GM21367 (cell line): ENCODE measurements around the gene SPEM3.

Experiments used
- ATAC-seq: cut with Tn5 transposase; IDR thresholded peaks from one replicate; pipeline ENCODE4 v1.9.1; 2021; ENCODE audit not compliant: unreplicated experiment

Gene SPEM3

DNA sequence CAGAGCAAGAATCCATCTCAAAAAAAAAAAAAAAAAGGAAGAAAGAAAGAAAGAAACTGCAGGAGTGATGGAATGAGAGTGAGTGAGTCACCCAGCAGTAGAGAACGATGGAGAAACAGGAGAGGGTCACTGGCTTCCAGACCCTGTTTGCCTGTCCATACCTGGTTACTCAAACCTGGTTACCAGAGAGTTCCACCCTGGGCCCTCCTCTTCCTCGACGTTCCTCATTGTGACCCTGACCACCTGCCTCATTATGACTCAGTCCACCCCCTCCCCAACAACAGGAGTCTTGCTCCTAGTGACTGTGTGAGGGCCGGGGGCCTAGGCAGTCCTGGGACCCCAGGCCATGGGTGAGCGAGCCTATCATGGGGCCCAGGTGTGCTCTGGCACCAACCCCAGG, at the start of gene SPEM3:
Gene SPEM3, plus strand, starts transcription at position 301 of the 400 bp plus-strand sequence. Its CDS starts 46 bp downstream, at position 347.
- no peak for ATAC-seq

DNA sequence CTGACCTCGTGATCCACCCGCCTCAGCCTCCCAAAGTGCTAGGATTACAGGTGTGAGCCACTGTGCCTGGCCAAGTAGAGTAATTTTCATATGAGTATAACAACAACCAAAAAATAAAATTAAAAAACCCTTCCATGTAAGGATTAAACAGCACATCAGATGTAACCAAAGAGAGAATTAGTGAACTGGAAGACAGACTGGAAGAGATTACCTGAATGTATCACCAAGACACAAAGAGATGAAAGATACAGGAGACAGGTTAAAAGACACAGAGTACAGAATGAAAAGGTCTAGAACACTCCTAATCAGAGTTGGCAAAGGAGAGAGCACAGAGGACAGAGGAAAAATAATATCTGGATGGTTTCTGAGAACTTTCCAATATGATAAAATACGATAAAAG, 49.5 kb upstream of the SPEM3 start:
- ATAC-seq: no peak

DNA sequence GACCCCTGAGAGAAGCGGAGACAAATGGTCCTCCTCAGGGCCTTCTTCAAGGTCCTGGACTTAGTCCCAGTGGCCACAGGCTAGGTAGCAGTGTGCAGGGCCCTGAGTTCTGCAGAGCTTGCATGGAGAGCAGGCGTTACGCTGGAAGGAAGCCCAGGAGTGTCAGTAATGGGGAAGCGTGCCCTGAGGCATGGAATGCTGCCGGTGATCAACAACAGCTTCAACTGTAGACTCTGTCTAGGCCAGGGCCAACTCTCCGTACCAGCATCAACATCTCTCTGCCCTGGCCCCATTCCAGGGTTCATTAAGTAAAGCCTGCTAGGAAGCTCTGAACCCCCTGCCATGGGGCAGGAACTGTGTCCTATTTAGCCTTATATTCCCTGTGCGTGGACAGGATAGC, 48.3 kb upstream of the SPEM3 start:
- ATAC-seq: no peak

DNA sequence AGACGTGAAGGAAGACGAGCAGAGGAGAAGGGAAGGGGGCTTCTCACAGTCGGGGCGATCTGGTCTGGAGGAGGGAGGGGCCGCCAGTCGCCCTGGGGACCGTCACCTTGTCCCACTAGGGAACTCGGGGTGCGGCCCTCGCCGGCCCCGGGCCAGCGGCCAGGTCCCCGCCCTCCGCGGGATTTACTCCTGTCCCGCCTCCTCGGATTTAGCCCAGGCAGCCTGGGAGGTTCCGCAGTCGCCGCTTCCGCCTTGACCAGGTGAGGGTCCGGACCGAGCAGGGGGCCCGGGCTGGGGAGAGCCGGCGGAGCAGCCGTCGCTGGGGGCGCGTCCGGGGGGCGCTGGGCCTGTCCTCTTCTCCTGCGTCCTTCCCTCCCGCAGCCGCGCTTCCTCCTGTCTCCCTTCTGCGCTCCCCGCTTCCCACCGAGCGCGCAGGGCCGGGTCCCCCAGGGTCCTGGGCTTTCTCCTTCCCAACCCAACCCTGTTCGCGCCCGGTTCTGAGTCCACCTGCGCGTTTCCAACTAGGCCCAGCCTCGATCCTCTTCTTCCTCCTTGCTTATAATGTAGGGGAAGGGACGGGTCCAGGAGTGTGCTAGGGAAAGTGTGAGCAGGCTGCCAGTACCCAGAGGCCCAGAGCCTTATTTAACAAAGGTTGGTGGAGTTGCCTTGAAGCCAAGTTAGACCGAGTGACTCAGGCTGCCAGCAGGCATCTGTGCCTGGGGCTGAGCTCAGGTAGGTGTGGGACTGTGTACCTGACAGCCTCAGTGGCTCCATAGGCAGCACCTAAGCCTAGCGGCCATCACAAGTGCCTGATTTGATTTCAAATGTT, 47.6 kb upstream of the SPEM3 start, which contains the start of gene TNK1:
Gene TNK1, plus strand, starts transcription at position 235 of the 829 bp plus-strand sequence. CDS start 1,838 bp downstream, outside the sequence.
- no peak for ATAC-seq

DNA sequence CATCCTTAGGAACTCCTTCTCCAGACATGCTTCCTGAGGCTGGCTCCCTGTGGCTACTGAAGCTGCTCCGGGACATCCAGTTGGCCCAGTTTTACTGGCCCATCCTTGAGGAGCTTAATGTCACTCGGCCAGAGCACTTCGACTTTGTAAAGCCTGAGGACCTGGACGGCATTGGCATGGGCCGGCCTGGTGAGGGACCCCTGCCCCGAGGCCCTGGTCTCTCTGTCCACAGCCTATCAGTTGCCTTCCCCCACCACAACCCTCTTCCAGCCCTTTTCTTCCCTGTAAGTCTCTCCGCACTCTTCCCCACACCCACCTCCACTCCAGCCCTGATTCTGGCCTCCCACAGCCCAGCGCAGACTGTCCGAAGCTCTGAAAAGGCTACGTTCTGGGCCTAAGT, 45.8 kb upstream of the SPEM3 start:
- no peak for ATAC-seq

DNA sequence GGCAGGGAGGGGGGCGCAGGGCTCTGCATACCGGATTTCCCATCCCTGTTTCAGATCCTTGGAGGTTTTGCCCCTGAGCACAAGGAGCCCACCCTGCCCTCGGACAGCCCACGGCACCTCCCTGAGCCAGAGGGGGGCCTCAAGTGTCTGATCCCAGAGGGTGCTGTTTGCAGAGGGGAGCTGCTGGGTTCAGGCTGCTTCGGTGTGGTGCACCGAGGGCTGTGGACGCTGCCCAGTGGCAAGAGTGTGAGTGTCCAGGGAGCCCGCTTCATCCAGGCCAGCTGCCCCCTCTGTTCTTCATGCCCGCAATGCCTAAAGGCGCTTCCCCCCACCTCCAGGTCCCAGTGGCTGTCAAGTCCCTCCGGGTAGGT, 45.3 kb upstream of the SPEM3 start:
- no peak for ATAC-seq

DNA sequence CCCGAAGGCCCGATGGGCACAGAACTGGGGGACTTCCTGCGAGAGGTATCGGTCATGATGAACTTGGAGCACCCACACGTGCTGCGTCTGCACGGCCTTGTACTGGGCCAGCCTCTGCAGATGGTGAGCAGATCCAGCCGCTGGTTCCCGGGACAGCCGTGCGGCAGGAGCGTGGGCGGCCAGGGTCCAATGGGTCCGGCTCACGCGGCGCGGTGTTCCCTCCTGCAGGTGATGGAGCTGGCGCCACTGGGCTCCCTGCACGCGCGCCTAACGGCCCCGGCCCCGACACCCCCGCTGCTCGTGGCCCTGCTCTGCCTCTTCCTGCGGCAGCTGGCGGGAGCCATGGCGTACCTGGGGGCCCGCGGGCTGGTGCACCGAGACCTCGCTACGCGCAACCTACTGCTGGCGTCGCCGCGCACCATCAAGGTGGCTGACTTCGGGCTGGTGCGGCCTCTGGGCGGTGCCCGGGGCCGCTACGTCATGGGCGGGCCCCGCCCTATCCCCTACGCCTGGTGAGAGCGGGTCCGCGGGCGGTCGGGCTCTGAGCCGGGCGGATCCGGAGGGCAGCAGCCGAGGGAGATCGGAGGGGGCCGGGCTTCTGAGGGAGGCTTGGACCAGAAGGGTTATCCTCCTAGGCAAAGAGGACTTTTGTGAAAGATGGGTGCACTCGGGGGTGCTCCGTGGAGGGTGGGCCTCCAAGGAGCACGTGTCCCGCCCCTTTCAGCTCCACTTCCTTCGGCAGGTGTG, 44.7 kb upstream of the SPEM3 start:
- ATAC-seq: no peak

DNA sequence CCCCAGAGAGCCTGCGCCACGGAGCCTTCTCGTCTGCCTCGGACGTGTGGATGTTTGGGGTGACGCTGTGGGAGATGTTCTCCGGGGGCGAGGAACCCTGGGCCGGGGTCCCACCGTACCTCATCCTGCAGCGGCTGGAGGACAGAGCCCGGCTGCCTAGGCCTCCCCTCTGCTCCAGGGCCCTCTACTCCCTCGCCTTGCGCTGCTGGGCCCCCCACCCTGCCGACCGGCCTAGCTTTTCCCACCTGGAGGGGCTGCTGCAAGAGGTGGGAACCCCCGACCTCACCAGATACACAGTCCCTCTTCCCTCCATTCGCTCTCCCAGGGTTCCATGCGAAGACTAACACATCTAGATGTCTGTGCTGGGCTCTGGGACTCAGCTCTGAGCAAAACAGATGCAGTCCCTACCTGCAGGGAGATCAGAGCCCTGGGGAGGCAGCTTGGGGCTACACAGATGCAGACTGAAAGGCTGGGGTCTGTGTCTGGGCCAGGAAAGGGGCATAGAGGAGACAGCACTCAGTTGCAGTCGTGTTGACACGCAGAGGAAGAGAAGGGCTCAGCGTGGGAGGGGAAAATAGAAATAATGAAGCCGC, 44.1 kb upstream of the SPEM3 start:
- no peak for ATAC-seq

DNA sequence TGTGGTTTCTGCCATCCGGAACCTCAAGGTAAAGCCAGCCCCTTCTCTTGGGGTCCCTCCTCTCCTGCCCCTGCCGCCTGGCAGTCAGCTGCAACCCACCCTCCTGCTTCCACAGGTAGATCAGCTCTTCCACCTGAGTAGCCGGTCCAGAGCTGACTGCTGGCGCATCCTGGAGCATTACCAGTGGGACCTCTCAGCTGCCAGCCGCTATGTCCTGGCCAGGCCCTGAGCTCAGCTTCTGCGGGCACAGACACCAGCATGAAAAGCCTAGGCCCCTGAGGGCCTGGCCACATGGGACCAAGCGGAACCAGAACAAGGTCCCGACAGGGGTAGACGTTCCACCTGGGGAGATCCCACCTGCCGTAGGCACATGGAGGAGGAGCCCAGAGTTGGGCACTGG, 39.8 kb upstream of the SPEM3 start:
- ATAC-seq: no peak

DNA sequence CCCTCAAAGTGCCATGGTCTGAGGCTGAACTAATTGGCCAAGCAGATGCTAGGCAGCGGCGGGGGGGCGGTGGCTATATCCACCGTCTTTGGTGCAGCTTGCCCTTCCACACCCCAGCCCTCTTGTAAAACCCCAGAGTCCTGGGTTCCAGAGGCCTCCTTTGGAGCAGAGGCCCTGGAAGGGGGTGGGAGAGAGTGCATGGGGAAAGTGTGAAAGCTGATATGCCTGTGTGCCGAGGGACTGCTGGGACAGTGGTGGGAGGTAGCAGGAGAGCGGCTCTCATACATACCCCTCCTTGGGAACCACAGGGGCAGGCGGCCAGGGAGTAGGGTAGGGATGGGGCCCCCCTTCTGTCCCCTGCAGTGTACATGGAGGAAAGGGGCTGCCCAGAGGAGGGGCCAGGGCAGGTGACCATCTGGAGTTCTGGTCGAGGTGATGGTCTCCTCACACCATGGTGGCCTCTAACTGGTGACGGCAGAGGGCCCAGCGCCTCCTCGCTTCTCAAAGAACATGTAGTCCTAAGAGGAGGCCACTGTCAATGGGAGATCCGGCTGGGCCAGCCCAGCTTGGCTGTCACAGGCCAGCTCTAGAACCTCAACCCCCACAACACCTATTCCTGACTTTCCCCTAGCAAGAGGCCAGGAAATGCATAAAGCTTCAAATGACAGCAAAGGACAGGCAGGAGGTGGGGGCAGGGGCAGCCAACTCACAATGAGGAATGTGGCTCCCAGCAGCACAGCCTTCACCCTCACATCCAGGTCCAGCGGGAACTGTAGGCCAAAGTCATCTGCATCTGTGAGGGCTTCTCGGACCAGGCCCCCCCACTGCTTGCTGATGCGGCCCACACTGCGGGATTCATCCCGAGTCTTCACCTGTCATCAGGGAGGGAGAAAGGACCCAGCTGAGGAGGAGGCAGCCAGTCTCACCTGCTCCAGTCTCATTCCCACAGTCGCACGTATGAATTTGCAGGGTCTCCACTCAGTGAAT, 38.4 kb upstream of the SPEM3 start:
- no peak for ATAC-seq

DNA sequence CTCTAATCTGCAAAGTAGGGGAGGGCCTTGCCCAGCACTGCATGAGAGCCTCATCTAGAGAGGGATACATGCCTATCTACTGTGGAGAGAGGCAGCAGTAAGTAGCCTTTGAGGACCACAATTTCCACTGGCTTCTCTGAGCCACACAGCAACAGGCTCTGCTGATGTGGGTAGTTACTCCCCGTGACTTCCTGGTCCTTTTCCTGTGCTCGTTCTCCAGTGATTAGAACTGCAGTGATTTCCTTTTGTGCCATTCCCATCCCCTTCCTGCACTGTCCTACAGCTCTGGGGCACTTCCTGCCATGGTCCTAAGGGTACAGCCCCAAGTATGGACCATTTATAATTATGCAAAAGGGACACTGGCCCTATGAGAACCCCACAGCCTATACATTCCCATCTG, 37.4 kb upstream of the SPEM3 start:
- ATAC-seq: no peak

DNA sequence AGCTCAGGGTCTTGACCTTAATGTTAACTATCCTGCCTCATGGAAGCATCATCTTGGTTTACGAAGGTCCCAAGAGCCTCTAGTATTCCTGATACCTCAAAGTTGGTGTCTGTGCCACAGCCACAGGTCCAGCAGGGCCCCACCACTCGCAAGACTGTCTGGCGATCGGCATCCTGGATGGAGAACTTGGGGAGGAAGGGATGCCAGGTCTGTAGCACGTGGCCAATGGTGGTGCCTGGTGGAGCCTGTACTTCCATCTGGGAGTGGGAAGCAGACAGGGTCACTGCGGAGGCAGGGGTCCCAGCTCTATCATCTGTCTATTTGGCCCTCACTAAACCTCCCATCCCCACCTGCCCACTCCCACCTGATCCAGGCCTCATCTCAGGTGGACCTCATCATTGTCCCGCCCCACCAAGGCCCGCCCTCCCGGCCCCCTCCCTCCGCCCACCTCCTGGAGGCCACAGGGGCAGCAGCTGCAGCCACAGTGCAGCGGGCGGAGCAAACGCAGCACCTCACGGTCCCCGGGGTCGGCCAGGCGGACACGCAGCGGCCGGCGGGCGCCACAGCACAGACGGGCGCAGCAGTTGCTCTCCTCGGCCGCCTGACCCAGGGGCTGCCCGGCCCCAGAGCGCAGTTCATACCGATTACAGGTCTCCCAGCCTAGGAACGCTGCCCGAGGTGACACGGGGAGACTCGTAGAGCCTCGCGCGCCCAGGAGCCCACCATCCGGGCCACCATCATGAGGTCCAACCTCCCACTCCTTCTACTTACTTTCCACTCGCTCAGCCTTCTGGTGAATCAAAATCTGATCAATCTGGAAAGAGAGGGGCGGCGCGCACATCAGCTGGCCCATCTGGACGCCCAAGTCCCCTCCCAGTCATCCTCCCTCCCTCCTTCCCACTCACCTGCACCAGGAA, 35.7 kb upstream of the SPEM3 start:
- no peak for ATAC-seq

DNA sequence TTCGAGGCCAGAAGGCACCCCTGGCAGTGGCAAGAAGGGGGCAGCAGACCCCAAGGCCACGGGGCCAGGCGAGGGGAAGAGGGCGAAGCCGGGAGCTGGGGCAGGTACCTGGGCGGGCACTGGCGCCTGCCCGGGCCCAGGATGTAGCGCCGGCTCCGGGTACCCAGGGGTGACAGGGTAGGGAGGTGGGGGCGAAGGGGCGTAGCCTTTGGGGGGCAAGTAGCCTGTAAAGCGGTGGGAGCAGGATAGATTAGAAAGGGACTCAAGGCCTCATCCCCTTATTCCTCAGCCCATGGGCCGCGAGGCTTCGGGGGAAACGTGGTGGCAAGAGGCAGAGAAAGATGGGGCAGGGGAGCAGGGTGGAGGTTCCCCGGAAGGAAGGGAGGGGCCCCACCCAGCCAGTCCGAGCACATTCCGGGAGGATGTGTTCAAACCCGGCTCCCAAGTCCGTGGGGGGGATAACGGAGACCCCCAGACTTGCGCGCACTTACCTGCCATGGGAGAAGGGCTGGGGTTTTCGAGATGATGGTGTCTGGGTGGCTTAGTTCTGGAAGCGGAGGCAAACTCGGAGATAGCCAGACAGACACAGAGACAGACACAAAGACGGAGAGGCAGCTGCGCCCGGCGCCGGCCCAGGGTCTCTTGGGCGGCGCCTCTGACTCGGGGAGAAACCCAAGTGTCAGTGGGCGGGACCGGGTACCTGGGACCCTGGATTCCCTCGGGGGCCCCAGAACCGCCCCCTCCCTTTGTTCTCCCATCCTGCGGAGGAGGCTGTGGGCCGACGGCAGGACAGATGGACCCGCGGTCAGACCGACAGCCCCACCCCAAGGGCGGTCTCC, 34.8 kb upstream of the SPEM3 start:
- peak; percentile 17 for ATAC-seq

DNA sequence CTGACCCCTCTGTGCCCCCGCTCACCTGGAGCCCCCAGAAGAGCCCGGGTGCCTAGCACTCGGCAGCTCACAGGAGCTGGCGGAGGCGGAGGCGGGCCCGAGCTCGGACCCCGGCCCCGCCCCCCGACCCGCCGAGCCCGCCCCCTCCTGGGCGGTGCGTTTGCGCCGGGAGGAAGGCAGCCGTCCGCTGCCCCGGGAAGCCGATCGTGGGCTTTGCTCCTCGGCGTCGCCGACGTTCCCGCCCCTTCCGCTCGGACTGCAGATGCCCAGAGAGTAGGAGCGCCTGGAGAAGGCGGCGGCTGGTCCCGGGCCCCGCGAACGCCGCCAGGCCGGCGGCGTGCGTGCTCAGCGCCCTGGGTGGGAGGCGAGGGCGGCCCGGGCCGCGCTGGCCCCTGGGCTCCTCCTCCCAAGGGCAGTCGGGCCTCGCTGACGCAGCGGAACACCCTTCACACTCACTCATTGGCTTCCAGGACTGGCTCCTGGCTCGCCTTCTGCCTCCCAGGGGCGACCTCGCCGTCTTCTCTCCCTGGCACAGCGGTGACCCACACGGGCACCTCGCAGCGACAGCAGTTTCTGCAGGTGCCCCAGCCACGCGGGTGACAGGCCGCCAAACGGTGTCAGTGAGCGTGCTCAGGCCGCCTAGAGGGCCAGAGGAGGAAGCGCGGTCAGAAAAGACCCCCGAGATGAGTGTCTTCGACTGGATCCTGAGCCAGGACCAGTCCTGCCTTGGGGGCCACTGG, 34.0 kb upstream of the SPEM3 start, which contains the start of gene PLSCR3:
Gene PLSCR3, minus strand, starts transcription at position 74 of the 740 bp plus-strand sequence. CDS start 415 bp downstream, outside the sequence.
- peak; percentile 65 for ATAC-seq

DNA sequence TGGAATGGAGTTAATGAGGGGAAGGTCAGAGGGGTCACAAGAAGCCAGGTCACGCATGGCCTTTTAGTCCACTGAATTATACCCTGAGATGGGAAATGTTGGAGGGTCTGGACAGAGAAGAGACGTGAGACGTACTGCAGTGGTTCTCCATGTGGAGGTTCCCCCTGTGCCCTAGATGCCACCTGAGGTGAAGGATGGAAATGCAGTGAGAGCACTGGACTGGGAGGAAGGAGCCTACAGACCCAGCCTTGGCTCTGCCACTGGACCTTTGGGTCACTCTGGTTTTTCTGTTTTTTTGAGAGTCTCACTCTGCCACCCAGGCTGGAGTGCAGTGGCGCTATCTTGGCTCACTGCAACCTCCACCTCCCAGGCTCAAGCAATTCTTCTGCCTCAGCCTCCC, 32.5 kb upstream of the SPEM3 start:
- no peak for ATAC-seq

DNA sequence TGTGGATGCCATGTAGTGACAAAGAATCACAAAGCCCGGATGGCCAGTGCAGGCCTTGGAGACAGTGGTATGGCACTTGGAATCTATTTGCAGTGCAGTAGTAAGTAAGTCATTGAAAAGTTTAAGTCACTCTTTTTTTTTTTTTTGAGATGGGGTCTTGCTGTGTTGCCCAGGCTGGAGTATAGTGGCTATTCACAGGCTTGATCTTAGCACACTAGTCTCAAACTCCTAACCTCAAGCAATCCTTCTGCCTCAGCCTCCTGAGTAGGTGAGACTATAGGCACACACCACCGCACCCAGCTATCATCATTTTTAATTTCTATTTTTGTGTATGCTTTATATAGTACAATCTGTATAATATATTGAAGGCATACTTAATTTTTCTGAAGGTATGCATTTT, 30.0 kb upstream of the SPEM3 start:
- ATAC-seq: no peak

DNA sequence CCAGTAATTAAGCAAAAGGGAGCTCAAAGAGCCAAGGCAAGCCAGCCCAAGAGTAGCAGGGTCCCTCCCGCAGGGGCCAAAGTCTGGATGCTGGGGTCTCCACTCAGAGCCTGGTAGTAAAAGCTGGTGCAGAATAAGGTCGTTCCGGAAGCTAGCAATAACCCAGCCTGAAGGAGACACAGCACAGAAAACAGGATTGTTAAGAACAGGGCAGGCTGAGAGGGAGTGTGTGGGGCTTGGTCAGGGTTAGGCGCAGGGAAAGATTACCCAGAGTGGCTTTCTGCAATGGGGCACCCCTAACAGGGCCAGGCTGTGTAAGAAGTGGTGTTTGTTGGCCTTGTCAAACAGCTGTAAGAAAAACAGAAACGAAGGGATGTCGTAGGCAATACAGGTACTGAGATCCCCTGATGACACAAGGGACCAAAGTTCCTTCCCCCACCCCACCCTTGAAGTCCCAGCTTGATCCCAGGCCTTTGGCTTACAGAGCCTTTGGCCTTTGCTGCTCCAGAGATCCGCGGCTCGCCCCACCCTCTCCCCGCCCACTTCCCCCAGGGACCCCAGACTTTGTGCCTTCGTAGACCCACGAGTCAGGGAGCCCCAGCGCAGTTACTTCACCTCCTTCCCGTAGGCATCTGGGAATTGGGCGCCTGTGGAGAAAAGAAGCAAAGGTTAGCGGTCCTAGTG, 25.5 kb upstream of the SPEM3 start:
- ATAC-seq: no peak

DNA sequence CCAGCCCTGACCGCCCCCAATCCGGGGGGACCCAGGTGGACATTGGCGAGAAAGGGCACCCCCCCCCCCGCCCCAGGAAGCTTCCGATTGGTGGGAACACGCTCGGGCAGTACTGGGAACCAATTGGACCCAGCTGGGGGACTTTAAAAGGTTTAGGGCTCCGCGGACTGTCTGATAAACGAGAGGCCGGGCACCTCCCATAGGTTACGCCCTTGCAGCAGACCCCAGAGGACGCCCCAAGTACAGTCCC, 25.0 kb upstream of the SPEM3 start:
- ATAC-seq: no peak
